ENCODE measurements around the gene PTPRN.

GRCh38 chr2:219243291-219243761 lies 65.9 kb downstream of the PTPRN start:
- TF ChIP-seq BCLAF1 (IDR thresholded peaks at IDR 0.05; ENCODE audit: borderline replicate concordance in 1 of 2, control insufficient read depth in 1 of 2, low read depth in 2 of 2, low read length in 1 of 2) (no peak), ZNF140 (CRISPR knock-in tag; IDR thresholded peaks at IDR 0.05) (no peak), ZFP36 (IDR thresholded peaks at IDR 0.05; ENCODE audit: low read depth, low read length, partially characterized antibody) (no peak), NR3C1 (CRISPR knock-in tag; IDR thresholded peaks at IDR 0.05) (no peak), MYC (IDR thresholded peaks at IDR 0.05; ENCODE audit: low read depth, low read length) (no peak), MYC (CRISPR knock-in tag; IDR thresholded peaks at IDR 0.05; ENCODE audit: borderline replicate concordance, low read depth) (no peak), CEBPB (tag; IDR thresholded peaks at IDR 0.05) (no peak)
- TF ChIP-seq, protein P1, sequence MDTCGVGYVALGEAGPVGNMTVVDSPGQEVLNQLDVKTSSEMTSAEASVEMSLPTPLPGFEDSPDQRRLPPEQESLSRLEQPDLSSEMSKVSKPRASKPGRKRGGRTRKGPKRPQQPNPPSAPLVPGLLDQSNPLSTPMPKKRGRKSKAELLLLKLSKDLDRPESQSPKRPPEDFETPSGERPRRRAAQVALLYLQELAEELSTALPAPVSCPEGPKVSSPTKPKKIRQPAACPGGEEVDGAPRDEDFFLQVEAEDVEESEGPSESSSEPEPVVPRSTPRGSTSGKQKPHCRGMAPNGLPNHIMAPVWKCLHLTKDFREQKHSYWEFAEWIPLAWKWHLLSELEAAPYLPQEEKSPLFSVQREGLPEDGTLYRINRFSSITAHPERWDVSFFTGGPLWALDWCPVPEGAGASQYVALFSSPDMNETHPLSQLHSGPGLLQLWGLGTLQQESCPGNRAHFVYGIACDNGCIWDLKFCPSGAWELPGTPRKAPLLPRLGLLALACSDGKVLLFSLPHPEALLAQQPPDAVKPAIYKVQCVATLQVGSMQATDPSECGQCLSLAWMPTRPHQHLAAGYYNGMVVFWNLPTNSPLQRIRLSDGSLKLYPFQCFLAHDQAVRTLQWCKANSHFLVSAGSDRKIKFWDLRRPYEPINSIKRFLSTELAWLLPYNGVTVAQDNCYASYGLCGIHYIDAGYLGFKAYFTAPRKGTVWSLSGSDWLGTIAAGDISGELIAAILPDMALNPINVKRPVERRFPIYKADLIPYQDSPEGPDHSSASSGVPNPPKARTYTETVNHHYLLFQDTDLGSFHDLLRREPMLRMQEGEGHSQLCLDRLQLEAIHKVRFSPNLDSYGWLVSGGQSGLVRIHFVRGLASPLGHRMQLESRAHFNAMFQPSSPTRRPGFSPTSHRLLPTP (IDR thresholded peaks at IDR 0.05; ENCODE audit: borderline replicate concordance, extremely low read depth, insufficient read length) = no peak
- TF ChIP-seq, protein P2, sequence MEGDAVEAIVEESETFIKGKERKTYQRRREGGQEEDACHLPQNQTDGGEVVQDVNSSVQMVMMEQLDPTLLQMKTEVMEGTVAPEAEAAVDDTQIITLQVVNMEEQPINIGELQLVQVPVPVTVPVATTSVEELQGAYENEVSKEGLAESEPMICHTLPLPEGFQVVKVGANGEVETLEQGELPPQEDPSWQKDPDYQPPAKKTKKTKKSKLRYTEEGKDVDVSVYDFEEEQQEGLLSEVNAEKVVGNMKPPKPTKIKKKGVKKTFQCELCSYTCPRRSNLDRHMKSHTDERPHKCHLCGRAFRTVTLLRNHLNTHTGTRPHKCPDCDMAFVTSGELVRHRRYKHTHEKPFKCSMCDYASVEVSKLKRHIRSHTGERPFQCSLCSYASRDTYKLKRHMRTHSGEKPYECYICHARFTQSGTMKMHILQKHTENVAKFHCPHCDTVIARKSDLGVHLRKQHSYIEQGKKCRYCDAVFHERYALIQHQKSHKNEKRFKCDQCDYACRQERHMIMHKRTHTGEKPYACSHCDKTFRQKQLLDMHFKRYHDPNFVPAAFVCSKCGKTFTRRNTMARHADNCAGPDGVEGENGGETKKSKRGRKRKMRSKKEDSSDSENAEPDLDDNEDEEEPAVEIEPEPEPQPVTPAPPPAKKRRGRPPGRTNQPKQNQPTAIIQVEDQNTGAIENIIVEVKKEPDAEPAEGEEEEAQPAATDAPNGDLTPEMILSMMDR (IDR thresholded peaks at IDR 0.05 in 2 of 3, conservative IDR thresholded peaks at IDR 0.05 in 1 of 3; ENCODE audit: insufficient read depth in 2 of 3, low read depth in 1 of 3, low read length in 3 of 3) = no peak
- TF ChIP-seq, protein P3, sequence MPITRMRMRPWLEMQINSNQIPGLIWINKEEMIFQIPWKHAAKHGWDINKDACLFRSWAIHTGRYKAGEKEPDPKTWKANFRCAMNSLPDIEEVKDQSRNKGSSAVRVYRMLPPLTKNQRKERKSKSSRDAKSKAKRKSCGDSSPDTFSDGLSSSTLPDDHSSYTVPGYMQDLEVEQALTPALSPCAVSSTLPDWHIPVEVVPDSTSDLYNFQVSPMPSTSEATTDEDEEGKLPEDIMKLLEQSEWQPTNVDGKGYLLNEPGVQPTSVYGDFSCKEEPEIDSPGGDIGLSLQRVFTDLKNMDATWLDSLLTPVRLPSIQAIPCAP (CRISPR knock-in tag; IDR thresholded peaks at IDR 0.05; ENCODE audit: borderline replicate concordance) = no peak
